GM08714 (cell line): ENCODE measurements around the gene CDC42SE1.
"Not testable (repeated sequence)": the region's sequence is repeated elsewhere in the genome, so short reads cannot be mapped to it uniquely, and the experiment has no call there.

ENCODE experiments used
- H3K4me3 ChIP-seq: fragments of 200-500 bp; sonication (Bioruptor generic); 2 replicates; pipeline ENCODE4 v1.5.1; 2014; ENCODE audit warnings: mild to moderate bottlenecking, low read length, inconsistent platforms
- ZNF274 ChIP-seq: IDR thresholded peaks from 2 replicates; pipeline ENCODE4 v1.6.1; 2012; ENCODE audit warnings: mild to moderate bottlenecking, low read depth, low read length

Gene CDC42SE1

GRCh38 chr1:151059109-151060006 is at the start of gene CDC42SE1:
Gene CDC42SE1, minus strand, starts transcription at chr1:151059622. Its CDS starts 3,892 bp downstream, at chr1:151055730.
- peak within 1 kb of the TSS; percentile 96 for H3K4me3 ChIP-seq
- no peak for TF ChIP-seq ZNF274

- no peak for TF ChIP-seq ZNF274
Observed at GRCh38 chr1:151108331-151108730, 48.9 kb upstream of the CDC42SE1 start.

GRCh38 chr1:151106894-151107293 is 47.5 kb upstream of the CDC42SE1 start:
- no peak for TF ChIP-seq ZNF274
- H3K4me3 ChIP-seq, result no peak overlapping the region

More at GRCh38 chr1:151108331-151108730, 48.9 kb upstream of the CDC42SE1 start:
- H3K4me3 ChIP-seq, result no peak overlapping the region

GRCh38 chr1:151104630-151105029 is 45.2 kb upstream of the CDC42SE1 start:
- no peak overlapping the region for H3K4me3 ChIP-seq
- no peak for TF ChIP-seq ZNF274

GRCh38 chr1:151098126-151098525 is 38.7 kb upstream of the CDC42SE1 start:
- no peak overlapping the region for H3K4me3 ChIP-seq
- TF ChIP-seq ZNF274, result no peak

- not testable (repeated sequence) for H3K4me3 ChIP-seq
Observed at GRCh38 chr1:151097426-151097825, 38.0 kb upstream of the CDC42SE1 start.

GRCh38 chr1:151085953-151086559 is 26.6 kb upstream of the CDC42SE1 start:
- no peak for TF ChIP-seq ZNF274
- H3K4me3 ChIP-seq, result no peak overlapping the region

GRCh38 chr1:151072224-151072623 is 12.8 kb upstream of the CDC42SE1 start:
- no peak overlapping the region for H3K4me3 ChIP-seq
- TF ChIP-seq ZNF274, result no peak

- peak within 1 kb of the TSS; percentile 79 for H3K4me3 ChIP-seq
- no peak for TF ChIP-seq ZNF274
Observed at GRCh38 chr1:151070474-151071276, 11.3 kb upstream of the CDC42SE1 start, which contains the start of gene GABPB2. Gene GABPB2, plus strand, starts transcription at chr1:151070761. Its CDS starts 17,429 bp downstream, at chr1:151088190.

GRCh38 chr1:151069103-151069486 is 9.7 kb upstream of the CDC42SE1 start:
- no peak overlapping the region; the same call in 1 of the 2 replicates for H3K4me3 ChIP-seq
- TF ChIP-seq ZNF274, result no peak

- no peak for TF ChIP-seq ZNF274
Observed at GRCh38 chr1:151067185-151067584, 7.8 kb upstream of the CDC42SE1 start.

GRCh38 chr1:151065089-151065645 is 5.7 kb upstream of the CDC42SE1 start:
- H3K4me3 ChIP-seq, result no peak overlapping the region
- no peak for TF ChIP-seq ZNF274

More at GRCh38 chr1:151067185-151067584, 7.8 kb upstream of the CDC42SE1 start:
- H3K4me3 ChIP-seq, result no peak overlapping the region

- H3K4me3 ChIP-seq, result no peak overlapping the region
- TF ChIP-seq ZNF274, result no peak
Observed at GRCh38 chr1:151062741-151063371, 3.4 kb upstream of the CDC42SE1 start.
